NCI-H187 (cell line): ENCODE measurements around the gene SLC35F3.
A peak's percentile ranks its signal among the peaks of the same experiment; 100 is the strongest.

Source experiments
- DNase-seq, 2 experiments: peaks; one replicate each; lab custom pipeline; 2025; lab: John Stamatoyannopoulos, UW

Gene SLC35F3

DNA sequence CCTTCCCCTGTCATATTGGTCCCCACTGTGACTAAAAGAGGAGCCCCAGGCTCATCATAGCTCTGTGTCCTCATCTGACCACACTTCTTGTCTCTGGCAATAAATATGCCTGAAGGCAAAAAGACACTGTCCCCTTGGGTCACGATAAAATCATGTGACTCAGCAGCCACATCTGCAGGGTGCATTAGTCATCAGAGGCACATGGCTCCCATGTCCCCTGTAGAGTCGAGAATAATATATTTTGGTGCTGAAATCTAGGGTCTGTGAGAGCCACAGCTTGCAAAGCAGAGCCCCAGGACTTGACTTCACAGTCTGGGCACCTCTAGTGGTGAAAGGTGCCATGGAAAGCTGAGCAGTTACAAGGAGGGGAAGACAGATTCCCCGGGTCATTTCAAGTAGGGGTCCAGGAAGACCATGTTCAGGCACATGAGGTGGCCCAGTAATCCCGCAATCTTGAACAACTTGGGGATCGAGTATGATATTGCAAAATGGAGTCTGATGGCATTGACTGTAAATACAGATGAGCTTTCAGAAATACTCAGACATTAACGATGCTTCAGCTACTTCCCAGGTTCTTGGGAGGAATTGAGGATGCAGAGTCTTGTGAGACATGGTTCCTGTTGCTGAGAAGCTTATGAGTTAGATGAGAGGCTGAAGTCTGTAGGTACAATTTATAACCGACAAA is 68.6 kb downstream of the SLC35F3 start:
- DNase-seq: no peak

DNA sequence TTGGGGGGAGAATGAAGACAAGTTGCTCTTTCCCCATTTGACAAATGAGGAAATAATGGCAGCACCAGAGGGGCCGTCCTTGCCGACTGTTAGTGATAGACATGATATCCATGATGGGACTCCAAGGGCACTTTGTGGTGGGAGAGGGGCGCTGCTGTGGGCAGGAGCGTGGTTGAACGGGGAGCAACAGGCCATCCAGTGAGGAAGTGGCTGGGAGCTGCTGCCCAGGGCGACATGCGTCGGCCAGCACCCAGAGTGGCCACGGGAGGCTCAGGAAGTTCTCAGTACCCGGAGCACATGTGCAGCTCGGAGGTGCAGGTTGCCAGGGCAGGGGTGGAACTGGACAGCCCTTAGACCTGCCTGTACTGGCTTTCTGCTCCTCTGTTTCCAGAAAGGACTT is 71.0 kb downstream of the SLC35F3 start:
- no peak for DNase-seq

DNA sequence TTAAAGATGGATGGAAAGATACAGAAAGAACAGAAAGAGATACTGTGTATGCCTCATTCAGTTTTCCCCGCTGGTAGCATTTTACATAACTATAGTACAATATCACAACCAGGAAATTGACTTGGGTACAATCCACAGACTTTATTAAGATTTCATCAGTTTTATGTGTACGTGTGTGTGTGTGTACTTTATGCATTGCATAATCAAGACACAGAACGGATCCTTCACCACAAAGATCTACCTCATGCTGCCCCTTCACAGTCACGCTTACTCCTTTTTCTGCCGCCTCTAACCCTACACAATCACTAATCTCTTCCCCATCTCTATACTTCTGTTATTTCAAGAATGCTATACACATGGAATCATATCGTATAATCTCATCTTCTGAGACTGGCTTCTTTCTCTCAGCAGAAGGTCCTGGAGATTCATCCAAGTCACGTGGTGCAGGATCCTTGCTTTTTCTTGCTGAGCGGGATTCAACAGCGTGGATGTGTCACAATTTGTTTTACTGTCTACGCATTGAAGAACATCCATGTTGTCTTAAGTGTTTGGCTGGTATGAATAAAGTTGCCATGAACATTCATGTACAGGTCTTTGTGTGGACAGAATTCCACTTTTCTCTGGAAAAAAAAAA is 76.7 kb downstream of the SLC35F3 start:
- no peak for DNase-seq

DNA sequence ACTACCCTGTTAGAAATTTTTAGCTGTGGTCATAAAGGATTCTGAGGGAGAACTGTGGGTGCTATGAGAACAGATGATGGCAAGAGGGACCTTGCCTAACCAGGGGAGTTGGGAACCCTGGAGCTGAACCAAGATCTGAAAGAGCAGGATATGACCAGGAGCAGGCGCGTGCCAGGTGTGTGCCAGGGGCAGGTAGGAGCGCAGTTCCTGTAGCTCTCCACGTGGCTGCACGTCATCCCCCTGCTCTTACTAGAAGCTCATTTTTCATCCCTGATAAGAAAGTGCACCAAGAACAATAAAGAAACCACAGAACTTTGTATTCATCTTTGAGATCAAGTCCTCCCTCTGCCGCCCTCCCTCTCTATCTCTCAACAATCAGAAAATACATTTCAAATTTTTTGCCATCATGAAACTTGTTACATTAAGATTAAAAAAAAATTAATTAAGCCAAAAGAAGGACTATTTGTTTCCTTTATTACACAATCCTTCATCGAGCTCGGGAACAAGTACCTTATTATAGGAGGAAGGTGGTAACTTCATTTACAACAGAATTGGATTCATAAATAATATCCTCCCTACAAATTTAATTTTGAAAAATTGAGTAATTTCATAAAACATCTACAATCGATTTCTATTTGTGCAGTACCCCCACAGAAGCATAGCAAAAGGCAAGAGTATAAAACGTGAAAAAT is 78.5 kb downstream of the SLC35F3 start:
- no peak for DNase-seq

DNA sequence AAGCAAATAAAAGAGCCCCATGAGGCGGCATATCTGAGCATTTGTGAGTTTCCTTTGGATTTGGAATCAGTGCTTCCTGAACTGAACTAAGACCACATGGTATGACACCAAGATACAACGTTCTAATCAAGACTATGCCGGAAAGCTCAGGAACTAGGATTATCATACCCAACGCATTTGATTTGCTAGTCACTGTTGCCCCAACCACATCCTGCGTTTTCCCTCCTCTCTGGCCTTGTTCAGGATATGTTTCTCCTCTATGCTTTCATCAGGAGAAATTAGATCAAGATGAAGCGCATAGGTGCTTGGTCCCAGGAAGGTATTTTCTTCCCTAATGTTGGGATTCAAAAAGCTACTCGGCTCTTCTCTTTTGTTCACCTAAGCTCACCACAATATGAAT is 79.3 kb downstream of the SLC35F3 start:
- DNase-seq: no peak

DNA sequence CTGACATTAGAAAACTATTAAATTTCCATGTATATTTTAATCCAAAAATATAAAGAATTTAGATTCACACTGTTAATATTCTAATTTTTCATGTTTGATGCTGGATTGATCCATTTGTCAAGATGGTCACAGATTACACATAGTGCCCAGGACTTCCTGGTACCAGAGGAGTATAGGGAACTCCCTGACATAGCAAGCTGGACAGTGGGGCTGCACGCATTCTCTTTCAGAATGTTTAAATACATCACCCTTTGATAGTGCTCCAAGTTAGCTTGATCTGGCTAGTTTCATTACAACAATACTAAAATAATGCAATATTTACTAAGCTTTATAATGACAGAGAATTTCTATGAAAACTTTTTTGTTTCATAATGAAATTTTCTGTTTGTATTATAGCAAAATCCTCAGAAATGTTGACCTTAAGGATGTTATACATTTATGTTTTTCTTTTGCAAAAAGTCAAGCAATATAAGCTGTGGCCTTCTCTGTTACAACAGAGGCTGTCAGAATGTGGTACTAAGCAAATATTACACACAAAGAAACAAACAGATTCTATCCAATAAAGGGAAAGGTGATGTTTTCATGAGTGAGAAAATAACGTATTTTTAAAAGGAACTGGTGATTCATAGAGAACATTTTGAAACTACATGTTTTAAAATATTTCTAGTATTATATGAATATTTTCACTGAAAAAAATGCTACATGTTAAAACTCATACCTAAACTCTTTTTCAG is 84.7 kb downstream of the SLC35F3 start:
- no peak for DNase-seq

DNA sequence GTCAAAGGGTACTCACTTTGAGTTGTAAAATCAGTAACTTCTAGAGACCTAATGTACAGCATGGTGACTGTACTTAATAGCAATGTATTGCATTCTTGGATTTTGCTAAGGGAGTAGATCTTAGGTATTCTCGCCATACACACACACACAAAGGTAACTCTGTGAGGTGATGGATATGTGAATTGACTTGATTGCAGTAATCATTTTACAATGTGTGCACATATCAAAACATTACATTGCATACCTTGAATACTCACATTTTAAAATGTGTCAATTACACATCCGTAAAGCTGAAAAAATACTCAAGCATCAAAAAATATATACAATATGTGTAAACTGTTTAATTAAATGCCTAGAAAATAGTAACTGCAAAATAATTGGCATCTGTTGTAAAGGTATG is 86.0 kb downstream of the SLC35F3 start:
- peak in 1 of 2 experiments; percentile 0 for DNase-seq

DNA sequence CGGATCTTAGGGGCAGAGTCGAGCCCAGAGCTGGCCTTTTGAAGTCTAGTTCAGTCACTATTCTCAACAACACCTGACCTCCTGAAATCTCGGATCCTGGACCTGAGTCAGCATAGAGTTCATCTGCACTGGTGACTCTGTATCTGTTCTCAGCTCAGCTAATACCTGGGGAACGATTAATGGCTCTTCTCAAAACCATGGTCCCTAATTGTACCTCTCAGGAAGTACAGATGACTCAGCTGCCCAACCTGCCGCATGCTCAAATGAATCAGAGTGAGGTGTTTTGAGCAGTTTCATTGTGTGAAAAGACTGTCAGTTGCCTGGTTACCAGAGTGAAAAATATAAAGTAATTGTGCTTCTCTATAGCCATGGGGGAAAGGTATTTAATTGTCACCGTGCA is 89.2 kb downstream of the SLC35F3 start:
- no peak for DNase-seq

DNA sequence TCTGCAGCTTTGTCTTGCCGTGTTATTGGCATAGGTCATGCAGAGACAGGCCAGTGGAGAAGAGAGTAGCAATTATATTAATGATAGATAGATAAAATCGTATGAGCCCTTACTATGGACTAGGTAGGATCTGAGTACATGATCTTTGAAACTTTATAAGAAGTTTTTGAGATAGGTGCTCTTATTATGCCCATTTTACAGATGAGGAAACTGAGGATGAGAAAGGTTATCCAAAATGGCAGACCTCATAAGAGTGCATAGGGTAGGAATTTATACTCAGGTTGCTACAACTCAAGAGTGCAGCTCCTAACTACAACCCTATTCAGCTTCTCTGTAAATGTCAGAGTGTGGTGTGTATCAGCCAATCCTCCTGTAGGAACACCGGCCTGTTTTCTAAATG is 89.6 kb downstream of the SLC35F3 start:
- DNase-seq: no peak

DNA sequence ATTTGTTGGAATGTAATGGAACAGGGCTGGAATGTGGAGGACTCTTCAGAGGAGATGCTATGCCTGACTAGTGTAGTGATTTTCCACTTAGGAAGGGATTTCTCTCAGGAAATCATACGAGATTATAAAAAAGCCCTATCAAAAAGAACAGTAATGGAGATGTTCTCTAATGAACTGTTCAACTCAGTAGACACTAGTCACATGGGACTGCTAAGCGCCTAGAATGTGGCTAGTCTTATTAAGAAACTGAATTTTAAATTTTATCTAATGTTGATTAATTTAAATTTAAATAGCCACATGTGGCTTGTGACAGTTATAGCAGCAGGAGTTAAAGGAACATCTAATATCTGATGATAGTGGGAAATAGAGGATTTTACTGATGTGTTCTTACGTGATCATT is 94.0 kb downstream of the SLC35F3 start:
- DNase-seq: no peak

DNA sequence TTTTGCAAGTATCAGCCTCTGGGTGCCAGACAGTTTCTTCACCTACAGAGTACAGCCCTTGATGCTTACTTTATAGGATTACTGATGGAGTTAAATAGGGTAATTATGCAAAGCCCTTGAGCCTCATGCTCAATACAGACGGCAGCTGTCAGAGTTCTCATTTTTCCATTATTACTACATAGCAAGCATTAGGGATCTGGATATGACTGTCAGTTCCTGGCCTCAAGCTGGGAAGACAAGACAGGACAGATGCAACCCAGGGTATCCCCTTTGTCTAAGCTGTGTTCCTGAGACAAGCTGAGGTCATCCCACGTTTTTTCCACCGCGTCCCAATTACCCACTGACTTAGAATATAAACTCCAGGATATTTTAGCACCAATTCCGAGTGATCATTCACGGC is 94.4 kb downstream of the SLC35F3 start:
- no peak for DNase-seq

DNA sequence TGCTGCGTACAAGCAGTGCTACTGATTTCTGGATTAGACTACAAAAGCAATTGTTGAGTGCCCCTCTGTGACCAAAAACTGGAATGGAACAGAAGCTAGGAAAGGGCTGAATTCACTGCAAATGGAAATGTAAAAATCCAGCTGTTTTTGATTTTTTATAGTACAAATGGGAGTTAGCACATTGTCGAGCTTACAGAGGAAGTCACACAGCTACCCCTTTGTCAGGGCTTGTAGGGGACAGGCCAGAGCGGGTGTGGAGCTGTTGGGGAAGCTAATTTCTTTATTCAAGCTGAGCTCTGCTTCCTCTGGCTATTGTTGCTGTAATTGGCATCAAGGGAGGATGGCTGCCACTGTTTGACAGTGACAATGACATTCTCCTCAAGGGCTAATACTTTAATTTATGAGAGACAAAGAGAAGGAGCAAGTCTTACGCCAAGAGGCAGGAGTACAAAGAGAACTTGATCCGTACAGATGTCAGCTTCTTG is 96.1 kb downstream of the SLC35F3 start:
- DNase-seq: no peak

DNA sequence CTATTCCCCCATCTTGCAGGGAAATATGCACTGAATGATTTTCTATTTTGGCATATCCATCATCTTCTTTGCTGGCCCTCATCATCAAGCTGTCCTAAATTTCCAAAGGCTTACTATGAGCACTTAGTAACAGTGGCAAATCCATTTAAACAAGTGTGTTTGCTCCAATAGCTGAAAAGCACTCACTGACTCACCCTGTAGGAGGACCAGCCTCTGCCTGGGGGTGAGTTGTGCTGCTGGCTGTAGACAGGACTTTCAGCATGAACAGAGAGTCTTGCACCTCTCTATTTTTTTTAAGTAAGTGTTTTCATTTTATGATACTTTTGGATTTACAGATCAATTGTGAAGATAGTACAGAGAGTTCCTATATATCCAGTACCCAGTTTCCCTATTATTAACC is 97.3 kb downstream of the SLC35F3 start:
- DNase-seq: no peak

DNA sequence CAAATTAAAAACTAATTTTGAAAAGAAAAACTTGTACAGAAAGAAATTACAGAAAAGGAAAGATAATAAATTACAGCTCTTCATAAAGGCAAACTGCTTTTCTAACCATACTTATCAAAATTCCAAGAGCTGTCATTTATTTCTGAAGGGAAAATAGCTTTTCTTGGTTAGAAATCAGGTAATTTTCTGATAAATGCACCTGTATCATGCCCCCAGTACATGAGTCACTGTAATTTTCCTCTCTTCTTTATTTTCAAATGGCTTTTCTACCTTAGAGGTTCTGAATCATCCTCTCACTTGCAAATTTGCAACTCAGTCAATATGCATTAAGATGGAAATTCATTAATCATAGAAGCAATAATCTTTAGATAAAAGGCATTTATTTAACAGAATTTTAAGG is 100.1 kb downstream of the SLC35F3 start:
- DNase-seq: no peak

DNA sequence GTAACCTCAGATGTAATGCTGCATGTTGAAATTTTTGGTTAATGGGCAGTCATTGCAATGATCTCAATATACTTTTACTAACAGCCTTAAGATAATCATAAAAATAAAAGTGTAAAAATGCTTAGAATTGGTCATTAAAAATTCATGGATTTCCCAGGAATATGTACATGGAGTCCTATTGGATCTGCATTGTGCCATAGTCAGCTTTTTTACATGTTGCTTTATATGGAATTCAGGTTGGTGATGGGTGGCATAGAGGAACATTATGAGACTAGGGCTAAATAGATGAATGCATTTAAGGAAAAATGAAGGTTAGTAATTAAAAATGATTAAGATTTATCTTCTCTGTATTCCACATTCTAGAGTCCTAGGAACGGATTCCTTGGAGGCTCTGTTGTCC is 103.2 kb downstream of the SLC35F3 start:
- no peak for DNase-seq

DNA sequence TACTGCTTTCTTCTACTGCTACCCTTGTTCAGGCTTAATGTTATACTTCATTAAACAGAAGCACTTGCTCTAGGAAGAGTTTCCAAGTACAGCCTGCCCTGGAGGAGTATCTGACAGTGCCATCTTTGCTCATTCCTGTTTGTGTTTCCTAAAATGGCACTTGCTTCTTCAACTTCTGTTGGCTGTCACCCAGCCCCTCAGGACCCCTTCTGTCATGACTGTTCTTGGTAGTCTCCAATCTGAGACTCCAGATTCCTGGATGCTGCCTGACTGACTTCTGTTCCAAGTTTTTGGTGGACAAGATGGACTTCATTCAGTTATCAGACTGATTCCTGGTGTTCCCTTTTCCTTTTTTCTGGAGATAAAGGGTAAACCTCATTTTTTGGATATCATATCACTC is 104.1 kb downstream of the SLC35F3 start:
- DNase-seq: no peak

DNA sequence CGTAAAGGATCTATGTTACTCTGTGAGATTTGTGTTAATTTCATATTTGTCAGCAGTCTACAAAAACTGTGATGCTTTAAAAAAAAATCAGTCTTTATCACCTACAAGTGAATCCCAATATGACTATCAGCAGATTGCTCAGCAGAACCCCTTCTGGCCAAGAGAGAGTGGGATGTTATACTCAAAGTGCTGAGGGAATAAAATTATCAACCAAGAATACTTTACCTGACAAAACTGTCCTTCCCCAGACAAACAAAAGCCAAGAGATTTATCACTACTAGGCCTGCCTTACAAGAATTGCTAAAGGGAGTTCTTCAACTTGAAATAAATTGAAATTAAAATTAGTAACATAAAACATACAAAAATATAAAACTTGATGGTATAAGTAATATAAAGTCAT is 105.2 kb downstream of the SLC35F3 start:
- no peak for DNase-seq

DNA sequence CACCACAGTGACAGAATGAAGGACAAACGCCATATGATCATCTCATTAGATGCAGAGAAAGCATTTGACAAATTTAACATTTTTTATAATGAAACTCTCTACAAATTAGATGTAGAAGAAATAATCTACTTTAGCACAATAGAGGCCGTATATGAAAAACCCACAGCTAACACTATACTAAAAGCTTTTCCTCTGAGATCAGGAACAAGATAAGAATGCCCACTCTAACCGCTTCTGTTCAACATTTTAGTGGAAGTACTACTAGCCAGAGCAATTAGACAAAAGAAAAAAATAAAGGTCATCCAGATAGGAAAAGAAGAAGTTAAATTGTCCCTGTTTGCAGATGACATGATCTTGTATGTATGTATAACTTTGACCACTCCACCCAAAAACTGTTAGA is 109.7 kb downstream of the SLC35F3 start:
- DNase-seq: no peak

DNA sequence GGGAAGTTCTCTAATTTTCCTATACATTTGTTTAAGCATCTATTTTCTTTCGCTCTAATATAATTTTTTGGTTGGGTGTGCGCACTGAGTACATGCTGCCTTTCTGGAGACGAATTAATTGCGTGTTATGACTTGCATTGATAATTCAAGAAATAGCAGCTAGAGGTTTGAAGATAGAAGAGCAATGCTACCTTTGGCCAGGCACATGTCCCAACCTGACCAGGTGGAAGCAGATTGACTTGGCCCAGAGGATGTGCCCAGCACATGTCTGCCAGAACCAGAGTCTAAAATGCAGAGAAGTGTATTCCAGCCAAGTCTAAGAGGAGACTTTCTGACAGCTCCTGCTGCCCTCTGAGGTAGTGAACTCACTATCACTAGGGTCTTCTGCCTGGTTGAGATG is 114.3 kb downstream of the SLC35F3 start:
- DNase-seq: no peak

DNA sequence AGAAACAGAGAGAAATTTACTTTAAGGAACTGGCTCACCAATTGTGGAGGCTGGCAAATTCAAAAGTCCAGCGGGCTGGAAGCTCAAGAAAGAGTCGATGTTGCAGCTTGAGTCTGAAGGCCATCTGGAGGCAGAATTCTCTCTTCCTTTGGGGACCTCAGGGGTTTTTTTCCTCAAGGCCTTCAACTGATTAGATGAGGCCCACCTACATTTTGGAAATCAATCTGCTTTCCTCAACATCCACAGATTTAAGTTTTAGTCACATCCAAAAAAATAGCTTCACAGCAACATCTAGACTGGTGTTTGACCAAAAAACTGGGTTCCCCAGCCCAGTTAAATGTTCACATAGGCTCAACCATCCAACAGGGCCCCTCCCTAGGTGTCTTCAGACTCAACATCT is 114.9 kb downstream of the SLC35F3 start:
- no peak for DNase-seq

DNA sequence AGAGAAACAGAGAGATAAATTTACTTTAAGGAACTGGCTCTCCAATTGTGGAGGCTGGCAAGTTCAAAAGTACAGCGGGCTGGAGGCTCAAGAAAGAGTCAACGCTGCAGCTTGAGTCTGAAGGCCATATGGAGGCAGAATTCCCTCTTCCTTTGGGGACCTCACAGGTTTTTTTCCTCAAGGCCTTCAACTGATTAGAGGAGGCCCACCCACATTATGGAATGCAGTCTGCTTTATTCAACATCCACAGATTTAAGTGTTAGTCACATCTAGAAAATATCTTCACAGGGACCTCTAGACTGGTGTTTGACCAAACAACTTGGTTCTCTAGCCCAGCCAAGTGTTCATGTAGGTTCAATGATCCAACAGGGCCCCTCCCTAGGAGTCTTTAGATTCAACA is 117.8 kb downstream of the SLC35F3 start:
- DNase-seq: no peak

DNA sequence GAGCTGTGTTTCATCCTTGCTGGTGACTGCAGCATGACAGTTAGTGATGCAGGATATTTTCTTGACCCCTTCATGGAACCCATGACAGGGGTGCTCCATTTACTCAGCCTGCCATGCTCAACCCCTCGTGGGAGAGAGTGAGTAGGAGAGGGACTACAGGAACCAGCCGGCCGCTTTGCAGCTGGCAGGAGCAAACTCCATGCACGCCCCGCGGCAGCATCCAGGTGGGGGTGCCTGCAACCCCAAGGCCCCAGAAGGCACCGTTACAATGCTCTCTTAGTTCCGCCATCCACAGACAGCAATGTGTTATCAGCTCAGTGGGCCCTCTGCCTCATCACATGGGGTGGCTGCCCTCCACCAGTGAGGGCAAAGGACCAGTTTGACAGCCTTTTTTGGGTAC is 135.1 kb downstream of the SLC35F3 start:
- DNase-seq: no peak
